ENCODE data around the gene P2RX7. TPM values are rescaled to one million over a fixed set of nuclear protein-coding genes. Genes with fewer than 3 reads are reported as not detected.
"Not testable (repeated sequence)": the region's sequence is repeated elsewhere in the genome, so short reads cannot be mapped to it uniquely, and the experiment has no call there.

Gene P2RX7
- total RNA-seq, 2 experiments from 2014 or later = 5.0 to 6.6 TPM

GRCh38 chr12:121222847-121223246 is 90.2 kb downstream of the P2RX7 start:
- no peaks in the 10 kb centered on the region for H3K27me3 Mint-ChIP-seq
- peaks cover 43% of the 10 kb centered on the region for H3K4me1 Mint-ChIP-seq
- H3K4me3 Mint-ChIP-seq = no peak overlapping the region
- peak overlapping the region; percentile 75 for H3K27ac Mint-ChIP-seq
- peaks cover 40% of the 10 kb centered on the region for H3K36me3 Mint-ChIP-seq (ENCODE audit: low read depth)
- ATAC-seq (no peak), DNase-seq (no peak)
- H3K9me3 Mint-ChIP-seq (ENCODE audit: low read depth) = no peaks in the 10 kb centered on the region
- ChIA-PET CTCF (interaction anchor here (0.6 to 1.0 kb wide), 4 partner anchors 127 to 634 kb away, joined by 3 to 5 read pairs (median 4); no protein-coding TSS in a partner anchor), POLR2A (interaction anchor here (0.6 kb wide), 1 partner anchor 106 kb away, joined by 3 read pairs; no protein-coding TSS in a partner anchor)
- intact Hi-C loops (cut with DNase I, micrococcal nuclease) = loop anchor here in 1 of 2 experiments (2.0 kb wide), 2 partner anchors 112 to 162 kb away; no protein-coding TSS in a partner anchor

DNA sequence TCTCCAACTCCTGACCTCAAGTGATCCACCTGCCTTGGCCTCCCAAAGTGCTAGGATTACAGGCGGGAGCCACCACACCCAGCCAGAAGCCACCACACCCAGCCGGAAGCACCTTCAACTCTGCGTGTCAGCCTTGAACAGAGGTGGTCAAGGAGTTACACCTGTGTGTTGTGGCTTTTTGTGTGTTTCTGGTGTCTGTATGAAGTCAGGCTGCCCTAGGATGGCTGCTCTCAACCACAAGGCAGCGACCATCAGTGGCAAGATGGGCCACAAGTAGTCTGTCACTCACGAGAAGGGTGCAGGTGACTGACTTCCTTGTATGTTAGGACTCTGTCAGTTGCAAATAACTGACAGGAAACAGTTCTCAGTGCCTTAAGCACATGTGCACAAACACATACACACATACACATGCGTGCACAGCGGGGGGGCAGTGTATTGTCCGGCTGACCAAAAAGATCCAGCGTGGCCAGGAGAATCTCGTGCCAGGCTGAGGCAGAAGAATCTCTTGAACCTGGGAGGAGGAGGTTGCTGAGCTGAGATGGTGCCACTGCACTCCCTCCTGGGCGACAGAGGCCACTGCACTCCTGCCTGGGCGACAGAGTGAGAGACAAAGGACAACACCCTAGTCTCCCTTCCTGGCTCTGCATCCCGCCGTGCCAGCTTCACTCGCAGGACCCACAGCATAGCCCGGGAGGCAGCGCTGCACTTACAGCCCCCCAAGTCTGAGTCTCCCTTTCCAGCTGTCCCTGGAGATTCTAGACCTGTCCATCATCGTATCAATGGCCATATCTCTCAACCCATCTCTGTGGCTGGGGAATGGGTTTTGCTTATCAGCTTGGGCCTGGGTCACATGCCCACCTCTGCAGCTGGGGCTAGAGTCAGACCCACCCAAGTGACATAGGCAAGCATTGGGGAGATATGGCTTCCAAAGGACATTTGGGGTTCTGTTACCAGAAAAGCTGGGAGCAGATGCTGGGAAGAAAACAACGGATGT is 90.9 kb downstream of the P2RX7 start:
- CTCF ChIA-PET = interaction anchor here (0.7 to 2.3 kb wide), 8 partner anchors 8 to 230 kb away, joined by 3 to 14 read pairs (median 4); no protein-coding TSS in a partner anchor
- Mint-ChIP-seq H3K4me3 (no peak overlapping the region), H3K9me3 (ENCODE audit: low read depth) (no peaks in the 10 kb centered on the region), H3K4me1 (peaks cover 43% of the 10 kb centered on the region), H3K27ac (peak overlapping the region; percentile 75), H3K27me3 (no peaks in the 10 kb centered on the region), H3K36me3 (ENCODE audit: low read depth) (peaks cover 37% of the 10 kb centered on the region)
- POLR2A ChIA-PET = no interaction called here
- peak; percentile 65 for DNase-seq
- peak; percentile 72 for ATAC-seq
- intact Hi-C loops (cut with DNase I, micrococcal nuclease) = loop anchor here in 1 of 2 experiments (2.0 kb wide), 2 partner anchors 113 to 163 kb away; no protein-coding TSS in a partner anchor

GRCh38 chr12:121224591-121224990 is 91.9 kb downstream of the P2RX7 start:
- H3K4me3 Mint-ChIP-seq = peak overlapping the region; percentile 13
- peaks cover 43% of the 10 kb centered on the region for H3K4me1 Mint-ChIP-seq
- H3K9me3 Mint-ChIP-seq (ENCODE audit: low read depth) = no peaks in the 10 kb centered on the region

DNA sequence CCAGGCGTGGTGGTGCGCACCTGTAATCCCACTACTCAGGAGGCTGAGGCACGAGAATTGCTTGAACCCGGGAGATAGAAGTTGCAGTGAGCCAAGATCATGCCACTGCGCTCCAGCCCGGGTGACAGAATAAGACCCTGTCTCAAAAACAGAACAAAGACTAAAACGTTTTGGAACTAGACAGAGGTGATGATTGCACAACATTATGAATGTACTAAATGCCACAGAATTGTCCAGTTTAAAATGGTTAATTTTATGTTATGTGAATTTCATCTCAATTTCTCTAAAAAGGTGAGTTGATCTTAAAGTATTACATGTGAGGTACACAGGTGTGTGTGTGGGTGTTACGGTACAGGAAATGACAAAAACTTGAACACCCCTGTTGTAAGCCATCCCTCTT is 93.7 kb downstream of the P2RX7 start:
- Mint-ChIP-seq H3K27me3 (no peaks in the 10 kb centered on the region), H3K36me3 (ENCODE audit: low read depth) (peaks cover 40% of the 10 kb centered on the region), H3K9me3 (ENCODE audit: low read depth) (no peaks in the 10 kb centered on the region), H3K4me1 (peaks cover 50% of the 10 kb centered on the region), H3K4me3 (no peak overlapping the region), H3K27ac (no peak overlapping the region)
- DNase-seq (no peak), ATAC-seq (no peak)
- POLR2A ChIA-PET = interaction anchor here (0.6 kb wide), 1 partner anchor 18 kb away, joined by 5 read pairs; no protein-coding TSS in a partner anchor
- CTCF ChIA-PET = no interaction called here
- intact Hi-C loops (cut with DNase I, micrococcal nuclease) = no loop called here

More at GRCh38 chr12:121224591-121224990, 91.9 kb downstream of the P2RX7 start:
- intact Hi-C loops (cut with DNase I, micrococcal nuclease) = no loop called here
- ChIA-PET POLR2A (no interaction called here), CTCF (interaction anchor here (0.7 to 2.3 kb wide), 8 partner anchors 9 to 229 kb away, joined by 3 to 14 read pairs (median 4); no protein-coding TSS in a partner anchor)
- DNase-seq (peak; percentile 61), ATAC-seq (peak; percentile 73)
- H3K27ac Mint-ChIP-seq = peak overlapping the region; percentile 87
- H3K27me3 Mint-ChIP-seq = no peaks in the 10 kb centered on the region
- H3K36me3 Mint-ChIP-seq (ENCODE audit: low read depth) = peaks cover 35% of the 10 kb centered on the region

DNA sequence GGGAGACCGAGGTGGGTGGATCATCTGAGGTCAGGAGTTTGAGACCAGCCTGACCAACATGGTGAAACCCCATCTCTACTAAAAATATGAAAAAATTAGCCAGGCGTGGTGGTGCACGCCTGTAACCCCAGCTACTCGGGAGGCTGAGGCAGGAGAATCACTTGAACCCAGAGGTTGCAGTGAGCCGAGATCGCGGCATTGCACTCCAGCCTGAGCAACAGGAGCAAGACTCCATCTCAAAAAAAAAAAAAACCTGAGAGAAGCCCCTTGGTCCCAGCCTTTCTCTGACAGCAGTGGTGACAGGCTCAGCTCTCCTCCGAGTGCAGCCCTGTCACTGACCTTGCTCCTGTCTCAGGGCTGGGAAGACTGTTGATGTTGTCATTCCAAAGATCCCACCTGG is 94.2 kb downstream of the P2RX7 start:
- Mint-ChIP-seq H3K36me3 (ENCODE audit: low read depth) (peaks cover 36% of the 10 kb centered on the region), H3K4me1 (peaks cover 50% of the 10 kb centered on the region)
- DNase-seq; intact Hi-C loops (cut with DNase I, micrococcal nuclease); CTCF ChIA-PET; H3K4me3 Mint-ChIP-seq; ATAC-seq; H3K27ac Mint-ChIP-seq; H3K9me3 Mint-ChIP-seq (ENCODE audit: low read depth); H3K27me3 Mint-ChIP-seq: not testable (repeated sequence)
- POLR2A ChIA-PET = interaction anchor here (0.6 kb wide), 1 partner anchor 19 kb away, joined by 5 read pairs; no protein-coding TSS in a partner anchor

DNA sequence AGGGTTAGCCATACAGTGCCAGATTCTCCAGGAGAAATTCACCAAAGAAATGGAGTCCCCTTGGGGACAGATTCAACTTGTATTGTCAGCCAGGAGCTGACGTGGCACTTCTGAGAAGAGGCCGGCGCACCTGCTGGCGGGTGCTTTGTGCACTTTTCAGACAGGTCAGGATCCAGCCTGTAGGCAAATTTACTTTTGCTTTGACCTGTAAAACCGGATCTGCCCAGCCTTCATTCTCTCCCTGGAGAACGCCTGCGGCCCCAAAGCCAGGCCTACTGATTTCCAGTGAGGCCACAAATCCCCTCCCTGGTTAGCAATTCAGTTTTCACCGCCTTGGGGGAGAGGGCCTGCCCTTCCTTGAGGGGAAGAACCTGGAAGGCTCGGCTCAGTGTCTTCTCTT is 94.6 kb downstream of the P2RX7 start:
- Mint-ChIP-seq H3K4me3 (no peak overlapping the region), H3K36me3 (ENCODE audit: low read depth) (peaks cover 34% of the 10 kb centered on the region), H3K27ac (no peak overlapping the region), H3K27me3 (no peaks in the 10 kb centered on the region), H3K4me1 (peaks cover 50% of the 10 kb centered on the region), H3K9me3 (ENCODE audit: low read depth) (no peaks in the 10 kb centered on the region)
- intact Hi-C loops (cut with DNase I, micrococcal nuclease) = no loop called here
- DNase-seq (no peak), ATAC-seq (no peak)
- CTCF ChIA-PET = no interaction called here
- POLR2A ChIA-PET = no interaction called here

DNA sequence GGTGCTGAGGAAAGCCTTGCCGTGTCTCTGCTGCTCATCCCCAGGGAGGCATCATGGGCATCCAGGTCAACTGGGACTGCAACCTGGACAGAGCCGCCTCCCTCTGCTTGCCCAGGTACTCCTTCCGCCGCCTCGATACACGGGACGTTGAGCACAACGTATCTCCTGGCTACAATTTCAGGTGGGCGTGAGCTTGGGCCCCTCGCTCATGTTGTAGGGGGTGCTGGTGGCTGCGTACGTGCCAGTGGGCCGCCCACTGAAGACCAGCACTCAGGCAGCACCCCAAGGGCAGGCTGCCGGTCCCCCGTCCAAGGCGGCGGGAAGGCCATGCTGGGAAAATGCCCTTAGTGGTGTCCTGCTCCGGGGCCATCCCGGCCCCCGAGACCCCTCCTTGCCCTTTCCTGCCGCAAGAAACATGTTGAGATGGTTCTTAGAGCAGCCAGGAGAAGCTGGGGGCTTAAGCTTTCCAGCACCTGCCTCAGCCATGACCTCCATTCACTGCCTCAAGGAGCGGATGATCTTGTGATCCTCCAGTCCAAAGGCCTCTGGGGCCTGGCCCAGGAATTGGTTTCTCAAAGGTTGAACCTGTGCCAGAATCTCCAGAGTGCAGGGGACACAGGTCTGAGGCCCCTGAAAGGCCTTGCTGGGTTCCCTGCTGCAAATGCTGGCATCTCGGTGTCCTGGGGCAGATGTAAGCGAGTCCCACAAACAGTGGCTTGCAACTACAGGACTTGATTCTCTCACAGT is 96.4 kb downstream of the P2RX7 start:
- ATAC-seq (no peak), DNase-seq (no peak)
- Mint-ChIP-seq H3K4me3 (no peak overlapping the region), H3K36me3 (ENCODE audit: low read depth) (peaks cover 22% of the 10 kb centered on the region), H3K27ac (no peak overlapping the region), H3K4me1 (peaks cover 35% of the 10 kb centered on the region), H3K27me3 (no peaks in the 10 kb centered on the region), H3K9me3 (ENCODE audit: low read depth) (no peaks in the 10 kb centered on the region)
- ChIA-PET CTCF (interaction anchor here (0.6 to 4.0 kb wide), 7 partner anchors 10 to 849 kb away, joined by 3 to 32 read pairs (median 3); no protein-coding TSS in a partner anchor), POLR2A (no interaction called here)
- intact Hi-C loops (cut with DNase I, micrococcal nuclease) = no loop called here

- not testable (repeated sequence) for H3K27ac Mint-ChIP-seq; H3K9me3 Mint-ChIP-seq (ENCODE audit: low read depth); H3K4me3 Mint-ChIP-seq; H3K27me3 Mint-ChIP-seq
- DNase-seq = peak; percentile 81
- ChIA-PET CTCF (interaction anchor here (0.6 to 4.0 kb wide), 12 partner anchors 9 to 850 kb away, joined by 3 to 32 read pairs (median 4); no protein-coding TSS in a partner anchor), POLR2A (interaction anchor here (0.8 kb wide), 1 partner anchor 232 kb away, joined by 4 read pairs; no protein-coding TSS in a partner anchor)
- peak; percentile 75 for ATAC-seq
- intact Hi-C loops (cut with DNase I, micrococcal nuclease) = loop anchor here in 1 of 2 experiments (1.0 kb wide), 1 partner anchor 170 kb away; no protein-coding TSS in a partner anchor
- peaks cover 24% of the 10 kb centered on the region for H3K36me3 Mint-ChIP-seq (ENCODE audit: low read depth)
- H3K4me1 Mint-ChIP-seq = peaks cover 26% of the 10 kb centered on the region
These were observed 97.3 kb downstream of the P2RX7 start for GRCh38 chr12:121229826-121230537.

DNA sequence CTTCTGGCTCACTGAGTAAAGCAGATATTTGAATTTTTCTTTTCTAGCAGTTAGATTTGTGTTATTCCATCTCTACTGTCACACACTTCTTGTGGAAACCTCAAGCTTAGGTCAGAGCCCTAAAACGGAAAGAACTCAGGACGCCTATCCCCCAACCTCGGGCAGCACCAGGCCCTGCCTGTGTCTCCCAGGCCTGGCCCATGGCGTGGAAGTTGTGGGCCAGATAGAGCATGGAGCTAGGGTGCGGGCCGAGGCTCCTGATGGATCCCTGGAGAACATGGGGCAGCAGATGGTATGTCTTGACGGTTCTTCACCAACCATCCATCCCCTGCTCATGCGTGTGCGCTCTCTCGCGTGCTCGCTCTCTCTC is 97.8 kb downstream of the P2RX7 start:
- H3K27me3 Mint-ChIP-seq = no peaks in the 10 kb centered on the region
- H3K4me1 Mint-ChIP-seq = peaks cover 25% of the 10 kb centered on the region
- no peak overlapping the region for H3K27ac Mint-ChIP-seq
- H3K36me3 Mint-ChIP-seq (ENCODE audit: low read depth) = peaks cover 24% of the 10 kb centered on the region
- POLR2A ChIA-PET = interaction anchor here (0.8 kb wide), 1 partner anchor 232 kb away, joined by 4 read pairs; no protein-coding TSS in a partner anchor
- intact Hi-C loops (cut with DNase I, micrococcal nuclease) = loop anchor here in 1 of 2 experiments (1.0 kb wide), 1 partner anchor 170 kb away; no protein-coding TSS in a partner anchor
- H3K4me3 Mint-ChIP-seq = no peak overlapping the region
- DNase-seq = no peak
- CTCF ChIA-PET = interaction anchor here (0.7 to 4.0 kb wide), 6 partner anchors 9 to 83 kb away, joined by 3 to 32 read pairs (median 4); no protein-coding TSS in a partner anchor
- no peaks in the 10 kb centered on the region for H3K9me3 Mint-ChIP-seq (ENCODE audit: low read depth)
- ATAC-seq = no peak

DNA sequence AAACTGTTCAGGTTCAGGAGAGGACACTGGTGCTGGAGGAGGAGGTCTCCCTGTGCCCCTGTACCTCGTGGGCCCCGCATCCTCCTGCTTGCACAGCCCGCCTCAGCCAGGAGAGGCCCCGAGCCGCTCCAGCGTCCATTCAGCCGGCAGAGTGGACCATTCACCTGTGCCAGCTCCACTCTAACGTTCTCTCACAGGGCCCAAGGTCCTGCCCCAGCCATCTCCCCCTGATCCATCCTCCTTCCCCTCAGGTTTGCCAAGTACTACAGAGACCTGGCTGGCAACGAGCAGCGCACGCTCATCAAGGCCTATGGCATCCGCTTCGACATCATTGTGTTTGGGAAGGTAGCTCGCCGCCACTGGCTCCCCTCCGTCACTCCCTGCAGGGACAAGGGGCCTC is 99.5 kb downstream of the P2RX7 start:
- H3K36me3 Mint-ChIP-seq (ENCODE audit: low read depth) = peaks cover 25% of the 10 kb centered on the region
- no peaks in the 10 kb centered on the region for H3K9me3 Mint-ChIP-seq (ENCODE audit: low read depth)

More for the DNA sequence above, 99.5 kb downstream of the P2RX7 start:
- Mint-ChIP-seq H3K4me1 (peaks cover 11% of the 10 kb centered on the region), H3K27ac (no peak overlapping the region), H3K4me3 (no peak overlapping the region), H3K27me3 (no peaks in the 10 kb centered on the region)
- ChIA-PET CTCF (interaction anchor here (0.7 to 4.0 kb wide), 2 partner anchors 7 to 214 kb away, joined by 3 to 32 read pairs; no protein-coding TSS in a partner anchor), POLR2A (no interaction called here)
- intact Hi-C loops (cut with DNase I, micrococcal nuclease) = no loop called here
- no peak for ATAC-seq
- DNase-seq = no peak

Measured in activated CD4-positive, alpha-beta T cell treated with anti-CD3 and anti-CD28 coated beads for 36 hours (primary cell).